H1 (cell line): Measurements from ENCODE around the gene CFAP107. TPM values are rescaled to one million over a fixed set of nuclear protein-coding genes. Genes with fewer than 3 reads are reported as not detected.

Experiments
- CTCF ChIA-PET: fragments of 300-600 bp; sonication (Branson Sonifier 250); formaldehyde crosslinking; loops from one replicate; lab custom pipeline; 2021; ENCODE audit not compliant: partially characterized antibody; lab: Charles Lee
- POLR2A ChIA-PET: fragments of 300-600 bp; sonication (Branson Sonifier 250); formaldehyde crosslinking; loops from one replicate; lab custom pipeline; 2021; ENCODE audit warnings: inconsistent platforms; ENCODE audit not compliant: partially characterized antibody; lab: Charles Lee
- DNase-seq, 2 experiments: peaks; one replicate each; pipeline versions ENCODE4 v3.0.0 to v3.0.0-alpha.2; 2010 to 2022; ENCODE audit warnings: low spot score in 2 of 2, low read depth in 1 of 2, mixed read lengths in 1 of 2
- FAIRE-seq: peaks from 2 replicates; lab custom pipeline; 2011; peaks lifted over from hg19 to GRCh38; lab: Jason Lieb, UNC
- H2AFZ ChIP-seq: 2 replicates; pipeline ENCODE4 v1.8.1; 2012; ENCODE audit warnings: low read length, inconsistent platforms
- H2AK5ac ChIP-seq: 2 replicates; pipeline ENCODE4 v1.6.1; 2013; ENCODE audit warnings: low read depth, low read length
- H2BK120ac ChIP-seq: replicated peaks from 2 replicates; pipeline ENCODE3; 2013; ENCODE audit warnings: low read depth, low read length, inconsistent platforms
- H2BK12ac ChIP-seq: 2 replicates; pipeline ENCODE4 v1.6.1; 2013; ENCODE audit warnings: low read depth, low read length
- H2BK15ac ChIP-seq: 2 replicates; pipeline ENCODE4 v1.6.1; 2013; ENCODE audit warnings: low read length
- H2BK20ac ChIP-seq: 2 replicates; pipeline ENCODE4 v1.6.1; 2013; ENCODE audit warnings: low read length
- H2BK5ac ChIP-seq: 2 replicates; pipeline ENCODE4 v1.6.1; 2013; ENCODE audit warnings: low read depth, low read length
- H3K14ac ChIP-seq: 2 replicates; pipeline ENCODE4 v1.6.1; 2013; ENCODE audit warnings: inconsistent platforms; ENCODE audit not compliant: insufficient read length
- H3K18ac ChIP-seq: 2 replicates; pipeline ENCODE4 v1.6.1; 2013; ENCODE audit warnings: low read length; ENCODE audit errors: extremely low read depth
- H3K23ac ChIP-seq: 2 replicates; pipeline ENCODE4 v1.6.1; 2013; ENCODE audit warnings: inconsistent platforms; ENCODE audit not compliant: insufficient read length
- H3K23me2 ChIP-seq: 2 replicates; pipeline ENCODE4 v1.6.1; 2013; ENCODE audit warnings: low read depth, low read length
- H3K27ac ChIP-seq: 2 replicates; pipeline ENCODE4 v1.6.1; 2011; ENCODE audit warnings: low read depth, low read length, inconsistent platforms
- H3K27me3 ChIP-seq, 4 experiments: replicated peaks in 1 of 4; 1 replicate in 1 of 4; 2 replicates in 3 of 4; pipeline versions ENCODE4 v1.6.1 to v1.8.1; 2011 to 2013; ENCODE audit warnings: low read length in 3 of 4, mild to moderate bottlenecking in 3 of 4, inconsistent platforms in 2 of 4, mixed read lengths in 2 of 4, moderate library complexity in 1 of 4; ENCODE audit not compliant: control insufficient read depth in 3 of 4, insufficient read depth in 3 of 4; ENCODE audit errors: extremely low read depth in 1 of 4
- H3K36me3 ChIP-seq, 4 experiments: 2 replicates each; pipeline versions ENCODE4 v1.6.1 to v1.8.1; 2011 to 2013; ENCODE audit warnings: mild to moderate bottlenecking in 4 of 4, low read length in 3 of 4, moderate library complexity in 2 of 4, control low read depth in 1 of 4, inconsistent platforms in 1 of 4; ENCODE audit not compliant: insufficient read depth in 4 of 4, control insufficient read depth in 2 of 4
- H3K4ac ChIP-seq: replicated peaks from 2 replicates; pipeline ENCODE3; 2013; ENCODE audit warnings: low read length, low read depth, mixed read lengths, inconsistent platforms; ENCODE audit not compliant: insufficient read length
- H3K4me1 ChIP-seq, 4 experiments: replicated peaks in 1 of 4; 1 replicate in 1 of 4; 2 replicates in 3 of 4; pipeline versions ENCODE4 v1.6.1 to v1.8.1; 2011 to 2013; ENCODE audit warnings: low read length in 3 of 4, inconsistent platforms in 2 of 4, mixed read lengths in 1 of 4; ENCODE audit not compliant: insufficient read depth in 4 of 4, control insufficient read depth in 3 of 4
- H3K4me2 ChIP-seq, 2 experiments: 2 replicates each; pipeline versions ENCODE4 v1.6.1 to v1.8.1; 2011 to 2013; ENCODE audit warnings: low read depth in 2 of 2, low read length in 2 of 2, control low read depth in 1 of 2, inconsistent platforms in 1 of 2, mild to moderate bottlenecking in 1 of 2; ENCODE audit not compliant: insufficient read depth in 1 of 2
- H3K4me3 ChIP-seq, 4 experiments: fragments of 200-600, 300-600 bp in 1 of 4; sonication (generic), shearing (Covaris generic), sonication (Bioruptor Twin) in 1 of 4; 2 replicates each; pipeline versions ENCODE4 v1.5.1 to v1.8.1; 2011 to 2016; ENCODE audit warnings: low read length in 4 of 4, low read depth in 3 of 4, control low read depth in 2 of 4, inconsistent platforms in 2 of 4, mild to moderate bottlenecking in 2 of 4, mixed read lengths in 1 of 4, moderate library complexity in 1 of 4; ENCODE audit not compliant: insufficient read depth in 2 of 4; ENCODE audit errors: extremely low read depth in 1 of 4
- H3K56ac ChIP-seq: replicated peaks from 2 replicates; pipeline ENCODE3; 2013; ENCODE audit warnings: low read depth, mild to moderate bottlenecking, mixed read lengths, low read length, inconsistent platforms; ENCODE audit not compliant: insufficient read length
- H3K79me1 ChIP-seq: 2 replicates; pipeline ENCODE4 v1.6.1; 2013; ENCODE audit warnings: low read depth, low read length, control low read depth
- H3K79me2 ChIP-seq, 2 experiments: 2 replicates each; pipeline versions ENCODE4 v1.6.1 to v1.8.1; 2012 to 2013; ENCODE audit warnings: low read length in 2 of 2, mild to moderate bottlenecking in 2 of 2, inconsistent platforms in 1 of 2; ENCODE audit not compliant: insufficient read depth in 2 of 2, control insufficient read depth in 1 of 2
- H3K9ac ChIP-seq, 4 experiments: replicated peaks in 1 of 4; 1 replicate in 1 of 4; 2 replicates in 3 of 4; pipeline versions ENCODE4 v1.6.1 to v1.8.1; 2011 to 2013; ENCODE audit warnings: low read depth in 3 of 4, low read length in 3 of 4, control low read depth in 2 of 4, mild to moderate bottlenecking in 2 of 4, moderate library complexity in 2 of 4, inconsistent platforms in 1 of 4; ENCODE audit errors: extremely low read depth in 1 of 4
- H3K9me3 ChIP-seq, 2 experiments: 2 replicates each; pipeline versions ENCODE4 v1.6.1 to v1.8.1; 2012 to 2013; ENCODE audit warnings: mild to moderate bottlenecking in 2 of 2, moderate library complexity in 2 of 2, control low read depth in 1 of 2, inconsistent platforms in 1 of 2, low read depth in 1 of 2, low read length in 1 of 2, mixed read lengths in 1 of 2; ENCODE audit not compliant: insufficient read depth in 2 of 2
- H4K20me1 ChIP-seq, 2 experiments: replicated peaks in 1 of 2; 2 replicates each; pipeline versions ENCODE3 to v1.8.1; 2011 to 2013; ENCODE audit warnings: inconsistent platforms in 2 of 2, low read length in 2 of 2, mild to moderate bottlenecking in 1 of 2; ENCODE audit not compliant: insufficient read depth in 2 of 2, control insufficient read depth in 1 of 2
- H4K5ac ChIP-seq: 2 replicates; pipeline ENCODE4 v1.6.1; 2013; ENCODE audit warnings: low read length, low read depth, mixed read lengths, inconsistent platforms; ENCODE audit not compliant: insufficient read length
- H4K8ac ChIP-seq: 2 replicates; pipeline ENCODE4 v1.8.0; 2013; ENCODE audit warnings: mild to moderate bottlenecking, moderate library complexity, low read length, inconsistent platforms; ENCODE audit not compliant: insufficient read depth; ENCODE audit errors: extremely low read depth
- H4K91ac ChIP-seq: replicated peaks from 2 replicates; pipeline ENCODE3; 2013; ENCODE audit warnings: low read length, mixed read lengths, inconsistent platforms; ENCODE audit not compliant: insufficient read length
- WGBS, 2 experiments: shearing (Covaris generic) in 1 of 2; methylation state at CpG; one replicate each; pipeline versions ENCODE4 v1.1.6 to v1.1.7; 2013 to 2015; ENCODE audit warnings: low lambda C conversion rate in 2 of 2, mixed read lengths in 2 of 2, inconsistent platforms in 1 of 2, low coverage in 1 of 2, missing lambda C conversion rate in 1 of 2; ENCODE audit not compliant: insufficient replicate concordance in 2 of 2, insufficient coverage in 1 of 2, insufficient read length in 1 of 2; ENCODE audit errors: extremely low coverage in 1 of 2, missing lambda C conversion rate in 1 of 2; 5-methylcytosine and 5-hydroxymethylcytosine counted together
- polyA plus RNA-seq, 7 experiments: library from polyadenylated mRNA; depleted of rRNA in 3 of 7; stranded (reverse) in 5 of 7; unstranded in 2 of 7; fragments of >200 nt in 5 of 7; fragments of 200-250 nt in 2 of 7; gene quantifications; 1 replicate in 5 of 7; 2 replicates in 1 of 7; 4 replicates in 1 of 7; pipeline versions ENCODE4 v1.2.1 to v1.2.3, GENCODE V29; 2011 to 2013; ENCODE audit warnings: missing spikeins in 2 of 7, mixed read lengths in 2 of 7
- total RNA-seq: library from RNA; stranded (reverse); fragmentation: NEBNext Ultra II Directional; extraction: Animal tissue kit (Norgen Biotek cat#: 25700); gene quantifications from 2 replicates; pipeline ENCODE4 v1.2.1, GENCODE V29; 2021

Gene CFAP107
- total and polyA plus RNA-seq, 2 of the 8 experiments (the other 6 are each of a cell fraction or from before 2014, with no cell fraction given): 0.23 TPM; not detected in 1

GRCh38 chr1:12712929-12713328, 33.1 kb upstream of the CFAP107 start:
- Histone ChIP-seq H3K23me2 (peaks cover 3% of the 10 kb centered on the region; the same call in 1 of the 2 replicates), H2AFZ (no peak overlapping the region), H3K36me3 (no peaks in the 10 kb centered on the region), H3K79me1 (no peaks in the 10 kb centered on the region), H3K56ac (no peak overlapping the region), H3K4me2 (no peak overlapping the region), H4K5ac (no peak overlapping the region), H4K20me1 (no peaks in the 10 kb centered on the region), H4K8ac (no peak overlapping the region; the same call in 1 of the 2 replicates), H2BK120ac (peak overlapping the region; percentile 75), H3K79me2 (no peaks in the 10 kb centered on the region), H3K27ac (no peak overlapping the region), H4K91ac (peak overlapping the region; percentile 77), H3K4ac (no peak overlapping the region), H3K4me3 (no peak overlapping the region), H3K14ac (no peak overlapping the region), H3K9ac (no peak overlapping the region), H2BK5ac (peak overlapping the region; percentile 89; the same call in 1 of the 2 replicates), H2BK20ac (peak overlapping the region; percentile 15; the same call in 1 of the 2 replicates), H2BK15ac (no peak overlapping the region), H2AK5ac (no peak overlapping the region), H3K9me3 (no peaks in the 10 kb centered on the region), H2BK12ac (0 out of 2 replicates have a peak overlapping the region, but pooled peaks have one; percentile 30), H3K18ac (peak overlapping the region; percentile 55; the same call in 1 of the 2 replicates), H3K4me1 (peaks cover 9 to 33% (median 25%) of the 10 kb centered on the region in 4 experiments), H3K23ac (no peak overlapping the region), H3K27me3 (no peaks in the 10 kb centered on the region)
- ChIA-PET CTCF (interaction anchor here (0.9 to 1.2 kb wide), 2 partner anchors 54 to 112 kb away, joined by 3 read pairs; no protein-coding TSS in a partner anchor), POLR2A (interaction anchor here (0.7 to 1.3 kb wide), 2 partner anchors 11 to 61 kb away, joined by 3 read pairs; no protein-coding TSS in a partner anchor)
- WGBS, 2 experiments: 82% methylated on average over 8 of the region's 8 CpGs; no CpG with 5 or more reads in 1 of the 2 experiments
- DNase-seq (no peak), FAIRE-seq (no peak)
